Epithelial cell of esophagus (primary cell): ENCODE data around the gene DMXL2.
A peak's percentile ranks its signal among the peaks of the same experiment; 100 is the strongest.
"Not testable (repeated sequence)": the region's sequence is repeated elsewhere in the genome, so short reads cannot be mapped to it uniquely, and the experiment has no call there.

Experiments
- DNase-seq: peaks from one replicate; pipeline ENCODE4 v3.0.0; 2010; ENCODE audit warnings: low read depth
- H3K4me3 ChIP-seq: 2 replicates; pipeline ENCODE4 v1.5.1; 2011; ENCODE audit warnings: mild to moderate bottlenecking, low read length, control low read depth
- CTCF ChIP-seq: IDR thresholded peaks from 2 replicates; pipeline ENCODE4 v1.5.1; 2011; ENCODE audit warnings: low read depth, mild to moderate bottlenecking, low read length, control low read depth, inconsistent platforms; ENCODE audit not compliant: insufficient read depth; ENCODE audit errors: missing control alignments

Gene DMXL2

GRCh38 chr15:51580982-51581381 lies 41.6 kb downstream of the DMXL2 start:
- TF ChIP-seq CTCF: no peak
- no peak overlapping the region for H3K4me3 ChIP-seq
- DNase-seq: no peak

GRCh38 chr15:51580385-51580784 lies 42.2 kb downstream of the DMXL2 start:
- TF ChIP-seq CTCF: no peak
- no peak overlapping the region for H3K4me3 ChIP-seq
- DNase-seq: no peak

- no peak for TF ChIP-seq CTCF
- DNase-seq: peak; percentile 21
Measured at GRCh38 chr15:51579012-51579411, 43.6 kb downstream of the DMXL2 start.

GRCh38 chr15:51577636-51578304 lies 44.8 kb downstream of the DMXL2 start:
- no peak for TF ChIP-seq CTCF
- H3K4me3 ChIP-seq: no peak overlapping the region
- DNase-seq: no peak

More at GRCh38 chr15:51579012-51579411, 43.6 kb downstream of the DMXL2 start:
- no peak overlapping the region for H3K4me3 ChIP-seq

GRCh38 chr15:51576911-51577500 lies 45.6 kb downstream of the DMXL2 start:
- no peak overlapping the region for H3K4me3 ChIP-seq
- no peak for TF ChIP-seq CTCF
- peak; percentile 85 for DNase-seq

GRCh38 chr15:51576286-51576850 lies 46.2 kb downstream of the DMXL2 start:
- no peak overlapping the region for H3K4me3 ChIP-seq
- no peak for TF ChIP-seq CTCF
- no peak for DNase-seq

GRCh38 chr15:51575775-51576174 lies 46.8 kb downstream of the DMXL2 start:
- no peak for TF ChIP-seq CTCF
- H3K4me3 ChIP-seq: no peak overlapping the region
- no peak for DNase-seq

- H3K4me3 ChIP-seq, DNase-seq: not testable (repeated sequence)
Measured at GRCh38 chr15:51573352-51573751, 49.2 kb downstream of the DMXL2 start.

GRCh38 chr15:51568939-51569784 lies 53.4 kb downstream of the DMXL2 start:
- not testable (repeated sequence) for H3K4me3 ChIP-seq, DNase-seq
